H4 (cell line): ENCODE measurements around the gene ACOD1. TPM values are rescaled to one million over a fixed set of nuclear protein-coding genes. Genes with fewer than 3 reads are reported as not detected.
A peak's percentile ranks its signal among the peaks of the same experiment; 100 is the strongest.
"Not testable (repeated sequence)": the region's sequence is repeated elsewhere in the genome, so short reads cannot be mapped to it uniquely, and the experiment has no call there.

Experiments
- DNase-seq: peaks from one replicate; pipeline ENCODE4 v3.0.0-alpha.2; 2015; ENCODE audit warnings: low spot score
- total RNA-seq: library from RNA; depleted of rRNA; stranded (reverse); fragments of >200 nt; shearing (Covaris generic); gene quantifications from 2 replicates; pipeline ENCODE4 v1.2.3, GENCODE V29; 2014; rRNA removed

ACOD1 gene
- total RNA-seq = not detected in 2 replicates

GRCh38 chr13:76948149-76948548, at the start of gene ACOD1:
Gene ACOD1, plus strand, starts transcription at chr13:76948511. Its CDS starts 48 bp downstream, at chr13:76948559.
- DNase-seq = no peak

- not testable (repeated sequence) for DNase-seq
These were observed 49.2 kb upstream of the ACOD1 start for GRCh38 chr13:76899066-76899465.

- peak; percentile 52 for DNase-seq
These were observed 44.7 kb upstream of the ACOD1 start for GRCh38 chr13:76903544-76904162.

- no peak for DNase-seq
These were observed 43.8 kb upstream of the ACOD1 start for GRCh38 chr13:76904507-76904906.

GRCh38 chr13:76912476-76912875, 35.8 kb upstream of the ACOD1 start:
- DNase-seq = no peak

GRCh38 chr13:76913898-76914297, 34.4 kb upstream of the ACOD1 start:
- DNase-seq = no peak

- DNase-seq = no peak
These were observed 31.2 kb upstream of the ACOD1 start for GRCh38 chr13:76917095-76917494.

- DNase-seq = peak; percentile 50
These were observed 30.4 kb upstream of the ACOD1 start for GRCh38 chr13:76917755-76918481.

- DNase-seq = no peak
These were observed 26.8 kb upstream of the ACOD1 start for GRCh38 chr13:76921516-76921915.

- DNase-seq = no peak
These were observed 23.2 kb upstream of the ACOD1 start for GRCh38 chr13:76925115-76925514.

GRCh38 chr13:76927955-76928354, 20.4 kb upstream of the ACOD1 start:
- DNase-seq = no peak

- no peak for DNase-seq
These were observed 19.9 kb upstream of the ACOD1 start for GRCh38 chr13:76928456-76928855.

- no peak for DNase-seq
These were observed 19.0 kb upstream of the ACOD1 start for GRCh38 chr13:76929320-76929719.

GRCh38 chr13:76929851-76930374, 18.4 kb upstream of the ACOD1 start:
- DNase-seq = no peak

- no peak for DNase-seq
These were observed 16.2 kb upstream of the ACOD1 start for GRCh38 chr13:76932076-76932475.

GRCh38 chr13:76934671-76935070, 13.6 kb upstream of the ACOD1 start:
- DNase-seq = no peak

- DNase-seq = no peak
These were observed 11.5 kb upstream of the ACOD1 start for GRCh38 chr13:76936763-76937162.

GRCh38 chr13:76937281-76937820, 11.0 kb upstream of the ACOD1 start:
- DNase-seq = peak; percentile 71

GRCh38 chr13:76939215-76939614, 9.1 kb upstream of the ACOD1 start:
- no peak for DNase-seq

GRCh38 chr13:76942363-76942762, 5.9 kb upstream of the ACOD1 start:
- DNase-seq = no peak

GRCh38 chr13:76943646-76944045, 4.7 kb upstream of the ACOD1 start:
- DNase-seq = no peak

GRCh38 chr13:76944456-76944855, 3.9 kb upstream of the ACOD1 start:
- peak; percentile 20 for DNase-seq

GRCh38 chr13:76950101-76950500, 1.8 kb downstream of the ACOD1 start:
- DNase-seq = no peak
